HG03060 (cell line): ENCODE data around the gene OR2B2.
"Not testable (repeated sequence)": the region's sequence is repeated elsewhere in the genome, so short reads cannot be mapped to it uniquely, and the experiment has no call there.

Experiments
- ATAC-seq: cut with Tn5 transposase; IDR thresholded peaks from one replicate; pipeline ENCODE4 v1.9.1; 2021; ENCODE audit warnings: low read depth, moderate number of reproducible peaks; ENCODE audit not compliant: unreplicated experiment

OR2B2 gene

GRCh38 chr6:27911956-27912446 lies at the start of gene OR2B2:
OR2B2 (minus strand) TSS chr6:27912396; CDS start chr6:27912319, 77 bp downstream.
- ATAC-seq = no peak

- ATAC-seq = no peak
Measured at GRCh38 chr6:27957516-27957915, 45.3 kb upstream of the OR2B2 start.

GRCh38 chr6:27956941-27957340 lies 44.7 kb upstream of the OR2B2 start, which contains the start of gene OR2B6:
OR2B6 (plus strand) TSS chr6:27957241; CDS start chr6:27957241, 0 bp downstream.
- no peak for ATAC-seq

GRCh38 chr6:27951040-27951439 lies 38.8 kb upstream of the OR2B2 start:
- ATAC-seq = no peak

GRCh38 chr6:27948237-27948636 lies 36.0 kb upstream of the OR2B2 start:
- no peak for ATAC-seq

- ATAC-seq = not testable (repeated sequence)
Measured at GRCh38 chr6:27943072-27943471, 30.9 kb upstream of the OR2B2 start.

GRCh38 chr6:27940766-27941165 lies 28.6 kb upstream of the OR2B2 start:
- ATAC-seq = no peak

- no peak for ATAC-seq
Measured at GRCh38 chr6:27931209-27931608, 19.0 kb upstream of the OR2B2 start.

- ATAC-seq = not testable (repeated sequence)
Measured at GRCh38 chr6:27929930-27930329, 17.7 kb upstream of the OR2B2 start.

- ATAC-seq = not testable (repeated sequence)
Measured at GRCh38 chr6:27928041-27928440, 15.8 kb upstream of the OR2B2 start.

GRCh38 chr6:27924179-27924578 lies 12.0 kb upstream of the OR2B2 start:
- no peak for ATAC-seq

GRCh38 chr6:27922949-27923348 lies 10.8 kb upstream of the OR2B2 start:
- no peak for ATAC-seq

- no peak for ATAC-seq
Measured at GRCh38 chr6:27908017-27908416, 4.2 kb downstream of the OR2B2 start.

GRCh38 chr6:27902335-27903314 lies 9.6 kb downstream of the OR2B2 start:
- peak; percentile 54 for ATAC-seq

GRCh38 chr6:27901801-27902200 lies 10.4 kb downstream of the OR2B2 start:
- ATAC-seq = no peak

GRCh38 chr6:27900197-27900596 lies 12.0 kb downstream of the OR2B2 start:
- ATAC-seq = not testable (repeated sequence)

- no peak for ATAC-seq
Measured at GRCh38 chr6:27899543-27899942, 12.7 kb downstream of the OR2B2 start.

GRCh38 chr6:27897580-27898206 lies 14.5 kb downstream of the OR2B2 start:
- ATAC-seq = no peak

- ATAC-seq = no peak
Measured at GRCh38 chr6:27896398-27896796, 15.8 kb downstream of the OR2B2 start.

- ATAC-seq = no peak
Measured at GRCh38 chr6:27894839-27895762, 17.1 kb downstream of the OR2B2 start.
